Endothelial cell of umbilical vein (primary cell): ENCODE data around the gene BAZ1A. TPM values are rescaled to one million over a fixed set of nuclear protein-coding genes. Genes with fewer than 3 reads are reported as not detected.
A peak's percentile ranks its signal among the peaks of the same experiment; 100 is the strongest.

ENCODE experiments used
- BruUV-seq: library from RNA; stranded (reverse); fragments of 400-500 nt; replicated peaks from 2 replicates; lab custom pipeline; 2021; lab: Mats Ljungman, UMichigan
- CTCF ChIA-PET: fragments of 300-600, 350-600 bp; sonication (Branson Sonifier 250); formaldehyde crosslinking; loops from one replicate; lab custom pipeline; 2021; ENCODE audit warnings: antibody characterized with exemption, inconsistent platforms; lab: Charles Lee
- POLR2A ChIA-PET: fragments of 300-600, 350-600 bp; sonication (Branson Sonifier 250); formaldehyde crosslinking; loops from one replicate; lab custom pipeline; 2021; ENCODE audit warnings: antibody characterized with exemption, inconsistent platforms; lab: Charles Lee
- DNase-seq: peaks from one replicate; pipeline ENCODE4 v3.0.0-alpha.2; 2011; ENCODE audit warnings: low read depth, low spot score
- FAIRE-seq: peaks from 2 replicates; lab custom pipeline; 2011; peaks lifted over from hg19 to GRCh38; lab: Jason Lieb, UNC
- H2AFZ ChIP-seq: 2 replicates; pipeline ENCODE4 v1.6.0; 2012; ENCODE audit warnings: low read depth, low read length, control low read depth, inconsistent platforms
- H3K27ac ChIP-seq: 2 replicates; pipeline ENCODE4 v1.5.1; 2011; ENCODE audit warnings: low read depth, mild to moderate bottlenecking, control low read depth, low read length, moderate library complexity; ENCODE audit not compliant: insufficient read depth
- H3K27me3 ChIP-seq, 2 experiments: 2 replicates each; pipeline versions ENCODE4 v1.6.0 to v1.6.1; 2011; ENCODE audit warnings: low read length in 2 of 2, mixed read lengths in 1 of 2; ENCODE audit not compliant: control insufficient read depth in 2 of 2, insufficient read depth in 2 of 2
- H3K36me3 ChIP-seq, 2 experiments: 2 replicates in 1 of 2; 3 replicates in 1 of 2; pipeline ENCODE4 v1.5.1; 2011; ENCODE audit warnings: low read length in 2 of 2, mild to moderate bottlenecking in 1 of 2, moderate library complexity in 1 of 2; ENCODE audit not compliant: control insufficient read depth in 2 of 2, insufficient read depth in 2 of 2; ENCODE audit errors: extremely low read depth in 1 of 2
- H3K4me1 ChIP-seq: 3 replicates; pipeline ENCODE4 v1.5.1; 2011; ENCODE audit warnings: mild to moderate bottlenecking, low read length; ENCODE audit not compliant: control insufficient read depth, insufficient read depth; ENCODE audit errors: extremely low read depth
- H3K4me2 ChIP-seq: 2 replicates; pipeline ENCODE4 v1.6.1; 2011; ENCODE audit warnings: low read length, control low read depth, mixed read lengths; ENCODE audit not compliant: insufficient read depth
- H3K4me3 ChIP-seq, 3 experiments: fragments of 200-600 bp in 1 of 3; sonication (generic), shearing (Covaris generic) in 1 of 3; replicated peaks in 1 of 3; 2 replicates each; pipeline ENCODE4 v1.5.1; 2011 to 2016; ENCODE audit warnings: control low read depth in 3 of 3, low read length in 3 of 3, mild to moderate bottlenecking in 2 of 3, inconsistent platforms in 1 of 3, low read depth in 1 of 3, moderate library complexity in 1 of 3; ENCODE audit not compliant: insufficient read depth in 1 of 3
- H3K79me2 ChIP-seq: 2 replicates; pipeline ENCODE4 v1.6.0; 2012; ENCODE audit warnings: low read length, inconsistent platforms; ENCODE audit not compliant: control insufficient read depth, insufficient read depth
- H3K9ac ChIP-seq: replicated peaks from 2 replicates; pipeline ENCODE3; 2011; ENCODE audit warnings: low read length, control low read depth; ENCODE audit not compliant: insufficient read depth; ENCODE audit errors: extremely low read depth
- H3K9me1 ChIP-seq: replicated peaks from 3 replicates; pipeline ENCODE4 v1.6.0; 2011; ENCODE audit warnings: mild to moderate bottlenecking, low read length; ENCODE audit not compliant: control insufficient read depth, insufficient read depth; ENCODE audit errors: extremely low read depth
- H3K9me3 ChIP-seq: replicated peaks from 2 replicates; pipeline ENCODE4 v1.5.1; 2012; ENCODE audit warnings: low read length, inconsistent platforms; ENCODE audit not compliant: control insufficient read depth, insufficient read depth
- H4K20me1 ChIP-seq: replicated peaks from 2 replicates; pipeline ENCODE3; 2011; ENCODE audit warnings: mild to moderate bottlenecking, low read length; ENCODE audit not compliant: control insufficient read depth, insufficient read depth; ENCODE audit errors: extremely low read depth
- EZH2 ChIP-seq: IDR thresholded peaks from 2 replicates; pipeline ENCODE4 v1.6.1; 2012; ENCODE audit warnings: borderline replicate concordance, low read depth, mild to moderate bottlenecking, moderate library complexity, low read length, inconsistent platforms; ENCODE audit not compliant: severe bottlenecking
- FOS ChIP-seq: IDR thresholded peaks from 2 replicates; pipeline ENCODE4 v1.6.1; 2011; ENCODE audit warnings: mild to moderate bottlenecking, low read length, moderate library complexity, borderline replicate concordance; ENCODE audit not compliant: insufficient read depth
- GATA2 ChIP-seq: IDR thresholded peaks from 2 replicates; pipeline ENCODE4 v1.7.0; 2011; ENCODE audit warnings: low read depth, mild to moderate bottlenecking, moderate library complexity, mixed read lengths, low read length; ENCODE audit not compliant: insufficient read length, insufficient read depth
- JUN ChIP-seq: IDR thresholded peaks from 2 replicates; pipeline ENCODE4 v1.6.1; 2011; ENCODE audit warnings: borderline replicate concordance, low read depth; ENCODE audit not compliant: insufficient read length, insufficient read depth
- MYC ChIP-seq: IDR thresholded peaks from one replicate; pipeline ENCODE4 v1.6.1; 2011; ENCODE audit warnings: mild to moderate bottlenecking, low read depth, low read length
- POLR2A ChIP-seq: IDR thresholded peaks from 2 replicates; pipeline ENCODE4 v1.6.1; 2012; ENCODE audit warnings: low read depth, mild to moderate bottlenecking, control low read depth, low read length
- POLR2AphosphoS5 ChIP-seq: IDR thresholded peaks from 2 replicates; pipeline ENCODE4 v1.6.1; 2012; ENCODE audit warnings: low read depth, mild to moderate bottlenecking, control low read depth, low read length, moderate library complexity; ENCODE audit not compliant: insufficient read depth
- dilution Hi-C: fragments of 300-500 bp; cut with MboI; formaldehyde crosslinking; loops from one replicate; pipeline ENCODE4 v1.15.0; 2019; ENCODE audit warnings: low sequenced_read_pairs; ENCODE audit not compliant: extremely low pct_ligation_motif_present
- intact Hi-C: fragments of 100-400 bp; cut with micrococcal nuclease; formaldehyde crosslinking; loops from one replicate; pipeline ENCODE4 v1.10.0; 2022
- polyA plus RNA-seq, 4 experiments: library from polyadenylated mRNA; depleted of rRNA in 3 of 4; stranded (reverse) in 3 of 4; unstranded in 1 of 4; fragments of >200 nt; gene quantifications; 2 replicates each; pipeline versions ENCODE4 v1.2.1 to v1.2.3, GENCODE V29; 2011 to 2012; ENCODE audit warnings: missing spikeins in 1 of 4
- total RNA-seq: library from RNA; stranded (reverse); gene quantifications from 2 replicates; pipeline ENCODE4 v1.2.3, GENCODE V29; 2021
- TF ChIP-seq, protein P1 (sequence below): IDR thresholded peaks from 2 replicates; pipeline ENCODE4 v1.6.1; 2011; ENCODE audit not compliant: insufficient read depth, insufficient read length
- TF ChIP-seq, protein P2 (sequence below), 2 donors: IDR thresholded peaks; 1 replicate in 1 of 2; 2 replicates in 1 of 2; pipeline ENCODE4 v1.5.1; 2011; ENCODE audit warnings: low read length in 2 of 2, mild to moderate bottlenecking in 2 of 2, moderate library complexity in 2 of 2, control low read depth in 1 of 2, inconsistent platforms in 1 of 2, low read depth in 1 of 2; ENCODE audit not compliant: insufficient read depth in 1 of 2; ENCODE audit errors: extremely low read depth in 1 of 2

Gene BAZ1A
- total and polyA plus RNA-seq, 2 donors (not counting 3 experiments of a cell fraction or from before 2014, with no cell fraction given): 15.2 to 52.1 TPM

DNA sequence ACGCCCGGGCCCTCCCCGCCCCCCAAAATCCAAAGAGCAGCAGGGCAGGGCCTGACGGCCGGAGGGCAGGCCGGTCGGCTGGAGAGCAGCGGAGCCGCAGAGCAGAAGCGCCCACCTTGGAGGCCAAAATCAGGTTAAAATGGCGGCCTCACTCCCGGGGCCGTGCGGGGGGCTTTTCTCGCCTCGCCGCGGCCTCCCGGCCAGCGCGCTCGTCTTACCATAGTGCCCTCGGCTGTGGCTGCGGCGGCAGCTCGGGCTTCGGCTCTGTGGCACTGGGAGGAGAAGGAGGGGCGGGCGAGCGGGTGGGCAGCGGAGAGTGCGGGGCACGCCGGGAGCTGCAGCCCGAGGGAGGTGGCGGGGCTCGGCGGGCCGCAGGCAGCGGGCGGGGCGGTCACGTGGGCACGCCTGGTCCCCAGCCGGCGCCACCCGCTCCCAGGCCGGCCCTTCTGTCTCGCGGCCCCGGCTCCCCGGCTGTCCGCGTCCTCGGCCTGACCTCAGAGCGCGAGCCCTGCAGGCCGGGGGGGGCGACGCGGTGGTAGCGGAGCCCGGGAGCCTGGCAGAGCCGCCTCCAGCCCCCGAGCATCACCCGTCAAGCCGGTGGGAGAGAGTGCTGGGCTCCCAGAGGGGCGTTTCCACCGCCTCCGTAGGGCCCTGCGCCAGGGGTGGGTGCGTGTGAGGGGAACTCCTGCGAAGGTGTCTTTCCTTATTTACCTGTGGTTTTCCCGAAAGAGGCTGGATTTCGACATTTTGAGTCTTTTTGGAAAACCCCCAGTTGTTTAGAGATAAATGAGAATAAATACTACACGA, 160.6 kb downstream of the BAZ1A start, which contains the start of gene CFL2:
TSS of gene CFL2 (minus strand) at position 274 of the 807 bp plus-strand sequence. CDS start at position 221, 53 bp downstream.
- no peaks in the 10 kb centered on the region for H3K27me3 ChIP-seq
- dilution Hi-C loops (no loop called here), intact Hi-C loops (loop anchor here (1.0 to 5.0 kb wide), 2 partner anchors 36 to 268 kb away; partner anchors contain the start of gene SRP54)
- FAIRE-seq: no peak
- H3K27ac ChIP-seq: peak within 1 kb of the TSS; percentile 84
- H3K9me3 ChIP-seq: no peaks in the 10 kb centered on the region
- BruUV-seq: TSS peak; percentile 38
- H3K79me2 ChIP-seq: peaks cover 24% of the 10 kb centered on the region
- peak within 1 kb of the TSS; percentile 89 for H2AFZ ChIP-seq
- CTCF ChIA-PET: interaction anchor here (0.8 to 3.4 kb wide), 5 partner anchors 8 to 42 kb away, joined by 3 to 32 read pairs (median 4); no protein-coding TSS in a partner anchor
- peak within 1 kb of the TSS; percentile 91 for H3K4me2 ChIP-seq
- POLR2A ChIA-PET: interaction anchor here (0.8 to 1.4 kb wide), 2 partner anchors 8 to 15 kb away, joined by 4 to 10 read pairs; no protein-coding TSS in a partner anchor
- H3K9ac ChIP-seq: peak within 1 kb of the TSS; percentile 95
- TF ChIP-seq EZH2 (no peak), JUN (no peak), MYC (no peak), POLR2A (peak; percentile 69), FOS (no peak), POLR2AphosphoS5 (peak; percentile 70), GATA2 (no peak)
- TF ChIP-seq, protein P1, sequence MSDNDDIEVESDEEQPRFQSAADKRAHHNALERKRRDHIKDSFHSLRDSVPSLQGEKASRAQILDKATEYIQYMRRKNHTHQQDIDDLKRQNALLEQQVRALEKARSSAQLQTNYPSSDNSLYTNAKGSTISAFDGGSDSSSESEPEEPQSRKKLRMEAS: no peak
- TF ChIP-seq, protein P2, sequence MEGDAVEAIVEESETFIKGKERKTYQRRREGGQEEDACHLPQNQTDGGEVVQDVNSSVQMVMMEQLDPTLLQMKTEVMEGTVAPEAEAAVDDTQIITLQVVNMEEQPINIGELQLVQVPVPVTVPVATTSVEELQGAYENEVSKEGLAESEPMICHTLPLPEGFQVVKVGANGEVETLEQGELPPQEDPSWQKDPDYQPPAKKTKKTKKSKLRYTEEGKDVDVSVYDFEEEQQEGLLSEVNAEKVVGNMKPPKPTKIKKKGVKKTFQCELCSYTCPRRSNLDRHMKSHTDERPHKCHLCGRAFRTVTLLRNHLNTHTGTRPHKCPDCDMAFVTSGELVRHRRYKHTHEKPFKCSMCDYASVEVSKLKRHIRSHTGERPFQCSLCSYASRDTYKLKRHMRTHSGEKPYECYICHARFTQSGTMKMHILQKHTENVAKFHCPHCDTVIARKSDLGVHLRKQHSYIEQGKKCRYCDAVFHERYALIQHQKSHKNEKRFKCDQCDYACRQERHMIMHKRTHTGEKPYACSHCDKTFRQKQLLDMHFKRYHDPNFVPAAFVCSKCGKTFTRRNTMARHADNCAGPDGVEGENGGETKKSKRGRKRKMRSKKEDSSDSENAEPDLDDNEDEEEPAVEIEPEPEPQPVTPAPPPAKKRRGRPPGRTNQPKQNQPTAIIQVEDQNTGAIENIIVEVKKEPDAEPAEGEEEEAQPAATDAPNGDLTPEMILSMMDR (IDR thresholded peaks at IDR 0.05; ENCODE audit: extremely low read depth in 1 of 2, insufficient read depth in 1 of 2, low read depth in 1 of 2, low read length in 2 of 2): no peak
- H3K4me3 ChIP-seq: peak within 1 kb of the TSS; percentile 60 to 95 (median 82)
- peaks cover 0 to 8% of the 10 kb centered on the region in 2 experiments for H3K36me3 ChIP-seq
- no peaks in the 10 kb centered on the region for H3K9me1 ChIP-seq
- DNase-seq: peak; percentile 81
- H4K20me1 ChIP-seq: no peaks in the 10 kb centered on the region
- H3K4me1 ChIP-seq: peaks cover 23% of the 10 kb centered on the region
